BJ (cell line): ENCODE results near the gene FBXW8. TPM values are rescaled to one million over a fixed set of nuclear protein-coding genes. Genes with fewer than 3 reads are reported as not detected.

Experiments
- CTCF ChIA-PET: fragments of 350-600 bp; formaldehyde crosslinking; extraction: SDS; loops from one replicate; lab custom pipeline; 2021; ENCODE audit warnings: antibody characterized with exemption, inconsistent platforms; lab: Yijun Ruan, JAX
- POLR2A ChIA-PET: fragments of 300-600 bp; sonication (Branson Sonifier 250); formaldehyde crosslinking; extraction: SDS; loops from one replicate; lab custom pipeline; 2021; ENCODE audit warnings: antibody characterized with exemption; lab: Charles Lee
- DNase-seq: peaks from one replicate; pipeline ENCODE4 v3.0.0-alpha.2; 2011; ENCODE audit warnings: low read depth
- H3K27me3 ChIP-seq: 2 replicates; pipeline ENCODE4 v1.6.0; 2011; ENCODE audit warnings: low read length; ENCODE audit not compliant: control insufficient read depth, insufficient read depth
- H3K36me3 ChIP-seq: 2 replicates; pipeline ENCODE4 v1.5.1; 2011; ENCODE audit warnings: low read length; ENCODE audit not compliant: control insufficient read depth, insufficient read depth
- H3K4me3 ChIP-seq: 2 replicates; pipeline ENCODE4 v1.5.1; 2011; ENCODE audit warnings: low read depth, mild to moderate bottlenecking, control low read depth, low read length
- CTCF ChIP-seq: IDR thresholded peaks from 2 replicates; pipeline ENCODE4 v1.5.1; 2011; ENCODE audit warnings: low read depth, mild to moderate bottlenecking, control low read depth, inconsistent platforms, low read length, moderate library complexity; ENCODE audit not compliant: insufficient read depth
- polyA plus RNA-seq: library from polyadenylated mRNA; depleted of rRNA; stranded (reverse); fragments of >200 nt; gene quantifications from 2 replicates; pipeline ENCODE4 v1.2.3, GENCODE V29; 2011

Gene FBXW8
- polyA plus RNA-seq, 1 experiment, result 27.3 TPM

- ChIA-PET CTCF (no interaction called here), POLR2A (no interaction called here)
- Histone ChIP-seq H3K27me3 (peaks cover 3% of the 10 kb centered on the region; the same call in 1 of the 2 replicates), H3K4me3 (no peak overlapping the region), H3K36me3 (no peaks in the 10 kb centered on the region)
- no peak for TF ChIP-seq CTCF
- DNase-seq, result no peak
These were observed 129.7 kb downstream of the FBXW8 start for GRCh38 chr12:117040496-117040895.

DNA sequence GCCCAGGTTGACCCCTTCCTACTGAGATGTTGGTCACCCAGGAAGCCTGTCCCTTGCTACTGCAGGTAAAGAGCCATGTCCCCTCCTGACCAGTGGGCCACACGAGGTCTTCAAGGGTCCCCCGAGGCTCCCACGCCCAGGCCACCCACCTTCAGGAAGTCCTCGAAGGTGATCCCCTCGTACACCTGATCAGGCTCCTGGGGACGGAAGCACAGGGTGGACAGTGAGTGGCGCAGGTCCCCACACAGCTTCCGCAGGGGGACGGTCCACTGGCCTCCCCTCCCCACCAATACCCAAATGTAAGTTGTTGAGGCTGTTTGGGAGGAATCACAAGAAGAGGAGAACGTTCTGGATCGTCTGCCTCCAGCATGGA is 131.0 kb downstream of the FBXW8 start:
- no peak for TF ChIP-seq CTCF
- no peaks in the 10 kb centered on the region for H3K36me3 ChIP-seq
- DNase-seq, result no peak
- ChIA-PET CTCF (no interaction called here), POLR2A (no interaction called here)
- peaks cover 1% of the 10 kb centered on the region; the same call in 1 of the 2 replicates for H3K27me3 ChIP-seq
- no peak overlapping the region for H3K4me3 ChIP-seq

DNA sequence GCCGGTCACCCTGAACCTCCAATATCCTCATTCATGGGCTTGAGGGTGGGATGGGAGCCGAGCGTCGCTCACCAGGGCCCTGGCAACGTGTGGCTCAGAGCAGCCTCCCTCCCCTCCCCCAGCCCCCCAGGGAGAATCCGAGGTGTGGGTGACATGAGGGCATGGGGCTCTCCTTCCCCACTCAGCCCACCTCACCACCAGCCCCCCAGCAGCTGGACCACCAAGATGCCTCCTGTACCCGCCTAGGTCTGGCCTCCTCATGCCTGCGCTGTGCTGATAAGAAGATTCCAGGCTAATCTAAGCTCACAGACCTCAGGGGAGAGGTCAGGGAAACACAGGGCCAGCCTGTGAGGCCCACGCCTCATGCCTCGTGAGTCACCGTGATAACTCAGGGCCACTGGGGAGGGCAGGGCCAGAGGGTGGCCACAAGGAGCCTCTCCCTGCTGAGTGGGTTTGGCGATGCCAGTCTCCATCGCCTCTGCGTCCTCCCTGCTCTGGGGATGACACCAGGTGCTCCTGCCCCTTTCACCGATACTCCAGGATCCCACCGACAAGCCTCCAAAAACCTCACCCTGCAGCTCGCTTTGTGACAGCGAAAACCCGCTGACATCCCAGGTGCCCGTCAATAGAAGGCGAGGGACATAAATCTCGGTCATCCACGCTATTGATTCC is 131.6 kb downstream of the FBXW8 start:
- DNase-seq, result no peak
- ChIA-PET CTCF (interaction anchor here (0.7 kb wide), 1 partner anchor 12 kb away, joined by 4 read pairs; no protein-coding TSS in a partner anchor), POLR2A (interaction anchor here (0.6 kb wide), 1 partner anchor 28 kb away, joined by 4 read pairs; no protein-coding TSS in a partner anchor)
- TF ChIP-seq CTCF, result no peak
- Histone ChIP-seq H3K4me3 (no peak overlapping the region), H3K36me3 (no peaks in the 10 kb centered on the region), H3K27me3 (no peaks in the 10 kb centered on the region)

- no peaks in the 10 kb centered on the region for H3K27me3 ChIP-seq
- no peak for DNase-seq
- ChIA-PET POLR2A (interaction anchor here (0.6 kb wide), 1 partner anchor 29 kb away, joined by 4 read pairs; no protein-coding TSS in a partner anchor), CTCF (interaction anchor here (0.7 kb wide), 1 partner anchor 12 kb away, joined by 4 read pairs; no protein-coding TSS in a partner anchor)
- no peaks in the 10 kb centered on the region for H3K36me3 ChIP-seq
- H3K4me3 ChIP-seq, result no peak overlapping the region
- TF ChIP-seq CTCF, result no peak
These were observed 132.1 kb downstream of the FBXW8 start for GRCh38 chr12:117042862-117043261.

- H3K27me3 ChIP-seq, result no peaks in the 10 kb centered on the region
- DNase-seq, result no peak
- ChIA-PET CTCF (no interaction called here), POLR2A (no interaction called here)
- H3K4me3 ChIP-seq, result no peak overlapping the region
- no peak for TF ChIP-seq CTCF
- no peaks in the 10 kb centered on the region for H3K36me3 ChIP-seq
These were observed 133.6 kb downstream of the FBXW8 start for GRCh38 chr12:117044311-117044710.
